Mesothelial cell of epicardium (in vitro differentiated cells): ENCODE measurements around the gene CHAC2. TPM values are rescaled to one million over a fixed set of nuclear protein-coding genes. Genes with fewer than 3 reads are reported as not detected.

Experiments
- DNase-seq, 2 experiments: peaks; one replicate each; pipeline ENCODE4 v3.0.0; 2021; ENCODE audit warnings: low spot score in 2 of 2; ENCODE audit not compliant: unreplicated experiment in 2 of 2
- H3K27ac Mint-ChIP-seq: 2 replicates; pipeline ENCODE4 v1.8.0; 2021; ENCODE audit warnings: mixed read lengths
- H3K27me3 Mint-ChIP-seq: 2 replicates; pipeline ENCODE4 v1.8.0; 2021; ENCODE audit warnings: low read depth, mixed read lengths
- H3K36me3 Mint-ChIP-seq: 2 replicates; pipeline ENCODE4 v1.8.0; 2021; ENCODE audit warnings: mixed read lengths
- H3K4me1 Mint-ChIP-seq: 2 replicates; pipeline ENCODE4 v1.8.0; 2021; ENCODE audit warnings: mixed read lengths
- H3K4me3 Mint-ChIP-seq: 2 replicates; pipeline ENCODE4 v1.8.0; 2021; ENCODE audit warnings: mild to moderate bottlenecking, moderate library complexity, mixed read lengths
- H3K9me3 Mint-ChIP-seq: 2 replicates; pipeline ENCODE4 v1.8.0; 2021; ENCODE audit warnings: mixed read lengths
- CTCF ChIP-seq: fragments of 200-600 bp; sonication (generic); IDR thresholded peaks from one replicate; pipeline ENCODE4 v1.5.0; 2021; ENCODE audit warnings: antibody characterized with exemption; ENCODE audit not compliant: unreplicated experiment
- total RNA-seq: library from RNA; stranded (reverse); gene quantifications from 3 replicates; pipeline ENCODE4 v1.2.1, GENCODE V29; 2021

CHAC2 gene
- total RNA-seq, 1 donor from 2014 or later: 1.1 TPM

- no peaks in the 10 kb centered on the region for H3K27me3 Mint-ChIP-seq
- no peaks in the 10 kb centered on the region for H3K9me3 Mint-ChIP-seq
- TF ChIP-seq CTCF: no peak
- H3K36me3 Mint-ChIP-seq: peaks cover 14% of the 10 kb centered on the region
- no peak overlapping the region for H3K4me3 Mint-ChIP-seq
- no peak for DNase-seq
- H3K4me1 Mint-ChIP-seq: peaks cover 9% of the 10 kb centered on the region
- H3K27ac Mint-ChIP-seq: no peak overlapping the region
These were observed 1.8 kb upstream of the CHAC2 start for GRCh38 chr2:53765767-53766166.

GRCh38 chr2:53768242-53768542 lies 588 bp downstream of the CHAC2 start:
- TF ChIP-seq CTCF: no peak
- DNase-seq: no peak
- H3K4me3 Mint-ChIP-seq: peak overlapping the region; percentile 90
- H3K9me3 Mint-ChIP-seq: no peaks in the 10 kb centered on the region
- H3K27ac Mint-ChIP-seq: peak overlapping the region; percentile 83
- peaks cover 9% of the 10 kb centered on the region for H3K4me1 Mint-ChIP-seq
- H3K27me3 Mint-ChIP-seq: no peaks in the 10 kb centered on the region
- H3K36me3 Mint-ChIP-seq: peaks cover 6% of the 10 kb centered on the region

- Mint-ChIP-seq H3K36me3 (peaks cover 7% of the 10 kb centered on the region), H3K4me1 (peaks cover 9% of the 10 kb centered on the region), H3K27ac (no peak overlapping the region), H3K9me3 (no peaks in the 10 kb centered on the region), H3K4me3 (no peak overlapping the region), H3K27me3 (no peaks in the 10 kb centered on the region)
- no peak for TF ChIP-seq CTCF
- no peak for DNase-seq
These were observed 1.8 kb downstream of the CHAC2 start for GRCh38 chr2:53769318-53769945.

GRCh38 chr2:53770264-53770663 lies 2.7 kb downstream of the CHAC2 start:
- H3K27me3 Mint-ChIP-seq: no peaks in the 10 kb centered on the region
- no peak overlapping the region for H3K4me3 Mint-ChIP-seq
- peaks cover 7% of the 10 kb centered on the region for H3K36me3 Mint-ChIP-seq
- no peak overlapping the region for H3K27ac Mint-ChIP-seq
- DNase-seq: no peak
- peaks cover 9% of the 10 kb centered on the region for H3K4me1 Mint-ChIP-seq
- TF ChIP-seq CTCF: no peak
- H3K9me3 Mint-ChIP-seq: no peaks in the 10 kb centered on the region

GRCh38 chr2:53777134-53777533 lies 9.5 kb downstream of the CHAC2 start:
- peak overlapping the region; percentile 14 for H3K27ac Mint-ChIP-seq

More at GRCh38 chr2:53777134-53777533, 9.5 kb downstream of the CHAC2 start:
- Mint-ChIP-seq H3K4me3 (no peak overlapping the region), H3K4me1 (peaks cover 3% of the 10 kb centered on the region), H3K9me3 (peaks cover 8% of the 10 kb centered on the region), H3K36me3 (peaks cover 21% of the 10 kb centered on the region), H3K27me3 (no peaks in the 10 kb centered on the region)
- no peak for DNase-seq
- no peak for TF ChIP-seq CTCF
